CD4-positive, alpha-beta T cell treated with Interferon alpha-2 for 1 hour (primary cell): ENCODE results near the gene ASF1A.
"Not testable (repeated sequence)": the region's sequence is repeated elsewhere in the genome, so short reads cannot be mapped to it uniquely, and the experiment has no call there.

ENCODE experiments used
- DNase-seq, 2 donors: peaks; one replicate each; pipeline ENCODE4 v3.0.0-alpha.2; 2020 to 2022

ASF1A gene

GRCh38 chr6:118893807-118894424 lies at the start of gene ASF1A:
Gene ASF1A, plus strand, starts transcription at chr6:118894152. Its CDS starts 262 bp downstream, at chr6:118894414.
- DNase-seq = peak; percentile 95 to 98

- DNase-seq = peak in 1 of 2 donors; percentile 16
Observed at GRCh38 chr6:118844915-118845314, 49.0 kb upstream of the ASF1A start.

GRCh38 chr6:118853408-118853807 lies 40.5 kb upstream of the ASF1A start:
- DNase-seq = no peak

- no peak for DNase-seq
Observed at GRCh38 chr6:118856301-118856700, 37.7 kb upstream of the ASF1A start.

- no peak for DNase-seq
Observed at GRCh38 chr6:118859517-118860064, 34.4 kb upstream of the ASF1A start.

GRCh38 chr6:118860363-118860762 lies 33.6 kb upstream of the ASF1A start:
- DNase-seq = no peak

GRCh38 chr6:118860880-118861279 lies 33.1 kb upstream of the ASF1A start:
- DNase-seq = no peak

- no peak for DNase-seq
Observed at GRCh38 chr6:118862443-118862842, 31.5 kb upstream of the ASF1A start.

- no peak for DNase-seq
Observed at GRCh38 chr6:118864341-118865099, 29.4 kb upstream of the ASF1A start.

GRCh38 chr6:118865100-118865391 lies 28.9 kb upstream of the ASF1A start:
- DNase-seq = no peak

GRCh38 chr6:118867181-118867580 lies 26.8 kb upstream of the ASF1A start:
- no peak for DNase-seq

GRCh38 chr6:118868901-118869300 lies 25.1 kb upstream of the ASF1A start:
- not testable (repeated sequence) for DNase-seq

- no peak for DNase-seq
Observed at GRCh38 chr6:118869350-118869749, 24.6 kb upstream of the ASF1A start.

- no peak for DNase-seq
Observed at GRCh38 chr6:118869894-118870589, 23.9 kb upstream of the ASF1A start.

GRCh38 chr6:118871331-118871730 lies 22.6 kb upstream of the ASF1A start:
- no peak for DNase-seq

- no peak for DNase-seq
Observed at GRCh38 chr6:118872318-118872717, 21.6 kb upstream of the ASF1A start.

- DNase-seq = no peak
Observed at GRCh38 chr6:118872726-118873125, 21.2 kb upstream of the ASF1A start.

- DNase-seq = no peak
Observed at GRCh38 chr6:118873239-118873638, 20.7 kb upstream of the ASF1A start.

GRCh38 chr6:118875672-118876071 lies 18.3 kb upstream of the ASF1A start:
- no peak for DNase-seq

GRCh38 chr6:118876198-118876597 lies 17.8 kb upstream of the ASF1A start:
- DNase-seq = no peak

- DNase-seq = no peak
Observed at GRCh38 chr6:118876814-118877213, 17.1 kb upstream of the ASF1A start.

- DNase-seq = no peak
Observed at GRCh38 chr6:118877806-118878205, 16.1 kb upstream of the ASF1A start.

GRCh38 chr6:118881440-118882313 lies 12.3 kb upstream of the ASF1A start:
- no peak for DNase-seq
